Inferior parietal cortex (tissue), 1 donor: ENCODE measurements around the gene TNFAIP6.
A peak's percentile ranks its signal among the peaks of the same experiment; 100 is the strongest.

Experiments
- DNase-seq: peaks from one replicate; pipeline ENCODE4 v3.0.0-alpha.2; 2016; ENCODE audit errors: extremely low spot score

TNFAIP6 gene

DNA sequence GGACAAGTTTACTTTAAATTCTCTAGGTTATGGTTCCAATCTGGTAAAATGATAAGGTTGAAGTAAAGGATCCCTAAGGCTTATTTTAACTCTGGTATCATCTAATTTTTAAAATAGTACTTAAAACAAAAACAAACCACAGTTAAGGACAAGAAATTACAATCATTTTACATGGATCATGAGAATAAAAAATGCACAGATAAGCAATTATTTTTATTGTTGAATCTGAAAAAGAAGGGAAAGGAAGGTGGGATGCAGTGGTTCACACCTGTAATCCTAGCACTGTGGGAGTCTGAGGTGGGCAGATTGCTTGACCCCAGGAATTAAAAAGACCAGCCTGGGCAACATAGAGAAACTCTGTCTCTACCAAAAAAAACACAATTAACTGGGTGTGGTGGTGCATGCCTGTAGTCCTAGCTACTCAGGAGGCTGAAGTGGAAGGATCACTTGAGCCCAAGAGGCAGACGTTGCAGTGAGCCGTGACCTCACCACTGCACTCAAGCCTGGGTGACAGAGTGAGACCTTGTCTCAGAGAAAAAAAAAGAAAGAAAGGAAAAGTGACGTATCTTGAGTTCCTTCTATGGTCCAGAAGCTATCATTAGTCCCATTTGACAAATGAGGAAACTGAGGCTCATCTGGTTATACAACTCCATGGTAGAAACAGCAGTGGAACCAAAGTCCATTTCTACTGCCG is 2.5 kb downstream of the TNFAIP6 start:
- DNase-seq: no peak

DNA sequence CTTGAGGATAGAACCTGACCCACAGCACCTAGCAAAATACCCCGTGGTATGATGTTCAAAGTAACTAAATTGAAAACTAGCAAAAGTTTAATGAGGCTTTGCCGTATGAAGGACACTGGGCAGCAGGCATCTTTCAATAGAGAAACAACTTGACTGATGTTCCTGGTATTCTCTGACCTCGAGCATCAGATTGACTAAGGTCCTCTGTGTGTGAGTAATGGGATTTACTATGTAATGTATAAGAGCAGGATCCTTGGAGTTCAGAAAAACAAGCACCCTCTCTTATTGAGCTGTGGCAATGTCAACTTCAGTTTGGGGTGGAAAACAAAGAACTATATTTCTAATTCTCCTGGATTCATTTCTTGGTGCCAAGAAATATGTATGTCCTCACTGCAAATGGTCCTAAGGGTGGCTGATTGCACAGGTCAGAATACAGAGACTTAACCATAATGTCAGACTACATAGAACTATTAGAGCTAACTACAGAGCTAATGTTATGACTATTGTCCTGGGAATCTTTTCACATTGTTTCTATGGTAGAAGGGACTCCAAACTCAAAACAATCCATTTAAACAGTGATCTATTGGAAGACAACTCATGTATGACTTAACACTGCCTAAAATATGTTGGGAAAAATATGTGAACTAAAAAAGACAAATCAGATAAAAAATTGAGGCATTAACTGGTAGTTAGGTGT is 4.4 kb downstream of the TNFAIP6 start:
- DNase-seq: no peak

- peak; percentile 72 for DNase-seq
These were observed 6.3 kb downstream of the TNFAIP6 start for GRCh38 chr2:151363709-151364108.

DNA sequence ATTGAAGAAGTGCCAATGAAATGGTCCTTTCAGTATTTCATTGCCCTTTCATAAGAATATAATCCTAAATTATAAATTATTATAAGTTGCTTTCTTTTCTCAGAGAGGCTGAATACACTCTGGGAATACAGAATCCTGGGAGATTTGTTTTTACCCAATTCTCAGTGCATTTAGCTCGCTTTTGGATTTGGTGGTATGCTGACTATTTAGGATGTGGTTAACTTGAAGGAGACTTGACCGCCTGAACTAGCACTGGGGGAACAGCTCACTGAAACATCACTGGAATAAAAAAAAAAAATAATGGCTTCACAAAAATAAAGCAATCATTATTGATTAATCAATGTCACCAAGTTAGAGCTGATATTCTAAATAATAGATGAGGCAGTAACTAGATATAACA is 10.2 kb downstream of the TNFAIP6 start:
- DNase-seq: no peak

DNA sequence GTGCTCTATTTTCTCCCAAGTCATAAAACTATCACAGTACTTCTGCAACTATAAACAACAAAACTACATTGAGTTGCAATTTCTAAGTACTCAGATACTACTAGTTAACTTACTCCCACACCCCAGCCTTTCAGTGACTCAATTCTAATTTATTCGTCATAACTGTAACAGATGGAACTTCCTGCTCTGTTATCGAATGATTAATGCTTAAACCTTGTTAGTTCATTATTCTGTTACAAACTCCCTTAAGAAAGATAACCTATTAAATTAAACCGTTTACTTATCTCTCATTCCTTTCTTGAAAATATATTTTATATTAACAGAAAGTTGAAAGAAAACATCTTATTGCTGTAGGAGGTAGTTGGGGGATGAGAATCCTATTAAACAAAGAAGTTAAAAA is 17.0 kb downstream of the TNFAIP6 start:
- no peak for DNase-seq

GRCh38 chr2:151379169-151379568 is 21.8 kb downstream of the TNFAIP6 start:
- no peak for DNase-seq

DNA sequence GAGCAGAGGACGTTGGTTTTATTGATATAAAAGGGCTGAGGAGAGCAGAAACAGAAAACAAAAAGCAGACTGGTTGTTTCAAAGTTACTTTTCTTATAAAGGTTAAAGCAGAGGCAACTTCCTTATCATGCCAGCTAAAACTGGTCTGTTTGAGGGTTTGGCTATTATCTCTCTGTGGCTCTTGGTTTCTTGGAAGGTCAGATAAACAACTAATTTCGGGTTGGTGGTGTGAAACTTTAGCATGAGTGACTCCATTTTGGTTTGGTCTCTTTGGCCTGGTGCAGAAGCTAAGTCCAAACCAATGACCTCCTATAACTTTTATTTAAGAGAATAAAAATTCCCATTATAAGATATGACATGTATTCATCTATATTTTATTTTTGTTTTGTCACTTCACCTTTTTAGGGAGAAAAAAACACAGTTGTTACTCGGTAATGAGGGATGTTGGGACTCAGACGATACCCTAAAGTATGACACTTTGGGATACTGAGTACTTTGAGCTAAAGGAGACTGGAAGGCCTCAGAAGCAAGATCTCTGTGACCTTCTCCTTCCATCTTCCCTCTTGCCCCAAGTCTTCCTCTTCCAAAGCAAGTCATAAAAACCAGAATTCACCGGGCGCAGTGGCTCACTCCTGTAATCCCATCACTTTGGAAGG is 23.3 kb downstream of the TNFAIP6 start:
- no peak for DNase-seq

- DNase-seq: no peak
These were observed 23.9 kb downstream of the TNFAIP6 start for GRCh38 chr2:151381266-151381665.

GRCh38 chr2:151388011-151388410 is 30.6 kb downstream of the TNFAIP6 start:
- DNase-seq: no peak

DNA sequence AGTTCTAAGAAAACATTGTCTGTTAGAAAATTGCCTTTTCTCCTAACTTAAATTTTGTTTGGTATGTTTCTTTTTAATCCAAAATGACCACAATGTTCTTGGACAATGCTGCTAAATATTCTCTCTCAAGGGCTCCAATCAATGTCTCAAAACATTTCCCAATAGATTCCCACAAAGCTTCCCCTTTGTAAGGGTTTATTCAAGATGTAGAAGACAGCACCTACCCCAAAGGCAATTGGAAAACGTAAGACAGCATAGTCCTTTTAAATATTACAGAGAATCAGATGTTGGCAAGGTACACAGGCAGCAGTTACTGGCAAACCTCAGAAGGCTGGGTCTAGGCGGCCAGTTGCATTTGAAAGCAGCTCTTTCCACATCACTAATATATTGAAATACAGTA is 34.0 kb downstream of the TNFAIP6 start:
- DNase-seq: no peak

DNA sequence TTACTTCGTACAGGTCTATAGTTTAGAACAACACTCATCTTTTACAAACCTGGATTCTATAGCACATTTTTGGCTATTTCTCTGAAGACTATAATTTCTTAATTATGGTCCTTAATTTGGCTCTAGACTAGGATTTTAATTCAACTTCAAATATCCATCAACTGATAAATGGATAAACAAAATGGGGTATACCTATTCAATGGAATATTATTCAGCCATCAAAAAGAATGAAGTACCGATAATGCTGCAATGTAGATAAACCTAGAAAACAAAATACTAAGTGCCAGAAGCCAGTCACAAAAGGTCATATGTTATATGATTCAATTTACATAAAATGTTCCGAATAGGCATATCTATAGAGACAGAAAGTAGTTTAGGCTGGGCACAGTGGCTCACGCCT is 37.1 kb downstream of the TNFAIP6 start:
- no peak for DNase-seq

GRCh38 chr2:151395509-151396374 is 38.4 kb downstream of the TNFAIP6 start:
- no peak for DNase-seq

DNA sequence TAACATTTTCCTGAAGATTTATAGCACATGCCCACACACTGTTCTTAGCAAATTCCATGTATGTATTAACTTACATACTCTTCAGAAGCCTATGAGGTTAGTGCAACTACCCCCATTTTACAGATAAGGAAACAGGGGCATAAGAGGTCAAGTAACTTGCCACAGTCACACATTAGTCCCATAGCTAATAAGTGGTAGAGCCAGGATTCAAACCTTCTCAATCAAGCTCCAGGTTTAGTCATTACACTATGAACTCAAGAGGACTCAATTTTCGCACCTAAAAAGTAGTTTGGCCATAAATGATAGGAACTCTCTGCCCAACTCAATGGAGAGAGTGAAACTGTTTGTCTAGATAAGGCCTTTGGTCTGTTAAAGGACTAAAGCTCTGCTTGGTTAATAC is 42.6 kb downstream of the TNFAIP6 start:
- no peak for DNase-seq

DNA sequence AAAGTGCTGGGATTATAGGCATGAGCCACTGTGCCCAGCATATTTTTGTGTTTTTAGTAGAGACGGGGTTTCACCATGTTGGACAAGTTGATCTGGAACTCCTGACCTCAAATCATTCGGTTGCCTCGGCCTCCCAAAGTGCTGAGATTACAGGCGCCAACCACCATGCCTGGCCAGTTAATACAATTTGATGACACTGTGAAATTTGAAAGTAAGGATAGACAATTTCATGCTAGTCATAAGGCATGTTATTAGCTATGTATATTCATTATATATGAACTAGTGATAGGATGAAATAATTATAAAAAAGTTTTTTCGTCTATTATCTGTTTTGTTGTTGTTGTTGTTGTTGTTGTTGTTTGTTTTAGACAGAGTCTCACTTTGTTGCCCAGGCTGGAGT is 43.8 kb downstream of the TNFAIP6 start:
- DNase-seq: no peak

DNA sequence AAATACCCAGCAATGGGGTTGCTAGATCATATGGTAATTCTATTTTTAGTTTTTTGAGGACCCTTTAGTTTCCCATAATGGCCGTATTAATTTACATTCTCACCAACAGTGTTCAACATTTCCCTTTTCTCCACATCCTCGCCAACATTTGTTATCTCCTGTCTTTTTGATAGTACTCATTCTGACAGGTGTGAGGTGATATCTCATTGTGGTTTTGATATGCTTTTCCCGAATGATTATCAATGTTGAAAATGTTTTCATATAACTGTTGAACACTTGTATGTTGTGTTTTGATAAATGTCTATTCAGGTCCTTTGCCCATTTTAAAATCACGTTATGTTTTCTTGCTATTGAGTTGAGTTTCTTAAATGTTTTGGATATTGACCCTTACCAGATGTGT is 46.5 kb downstream of the TNFAIP6 start:
- DNase-seq: no peak

- no peak for DNase-seq
These were observed 48.0 kb downstream of the TNFAIP6 start for GRCh38 chr2:151405376-151405775.

- no peak for DNase-seq
These were observed 49.9 kb downstream of the TNFAIP6 start for GRCh38 chr2:151407281-151407680.

DNA sequence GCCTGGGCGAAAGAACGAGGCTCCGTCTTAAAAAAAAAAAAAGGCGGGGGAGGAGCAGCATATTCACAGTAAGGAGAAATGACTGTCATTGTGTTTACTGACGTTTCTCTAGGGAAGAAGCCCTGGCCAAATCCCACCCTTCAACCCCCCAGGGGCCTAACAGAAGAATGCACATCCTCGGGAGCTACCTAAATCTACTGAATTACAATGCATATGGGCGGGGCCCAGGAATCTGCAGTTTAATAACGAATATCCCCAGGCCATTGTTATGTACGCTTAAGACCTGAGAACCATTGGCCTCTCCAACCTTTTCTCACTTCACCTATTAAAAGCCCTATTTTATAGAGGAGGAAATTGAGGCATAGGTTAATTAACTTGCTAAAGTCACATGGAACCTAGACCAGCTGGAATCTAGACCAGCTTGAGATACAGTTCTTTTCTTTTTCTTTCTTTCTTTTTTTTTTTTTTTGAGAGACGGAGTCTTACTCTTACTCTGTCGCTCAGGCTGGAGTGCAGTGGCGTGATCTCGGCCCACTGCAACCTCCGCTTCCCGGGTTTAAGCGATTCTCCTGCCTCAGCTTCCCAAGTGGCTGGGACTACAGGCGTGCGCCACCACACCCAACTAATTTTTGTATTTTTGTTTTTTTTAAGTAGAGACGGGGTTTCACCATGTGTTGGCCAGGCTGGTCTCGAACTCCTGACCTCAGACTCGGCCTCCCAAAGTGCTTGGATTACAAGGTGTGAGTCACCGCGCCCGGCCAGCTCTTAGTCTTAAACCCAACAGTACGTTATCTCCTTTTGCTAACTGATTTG is 51.6 kb downstream of the TNFAIP6 start:
- no peak for DNase-seq

DNA sequence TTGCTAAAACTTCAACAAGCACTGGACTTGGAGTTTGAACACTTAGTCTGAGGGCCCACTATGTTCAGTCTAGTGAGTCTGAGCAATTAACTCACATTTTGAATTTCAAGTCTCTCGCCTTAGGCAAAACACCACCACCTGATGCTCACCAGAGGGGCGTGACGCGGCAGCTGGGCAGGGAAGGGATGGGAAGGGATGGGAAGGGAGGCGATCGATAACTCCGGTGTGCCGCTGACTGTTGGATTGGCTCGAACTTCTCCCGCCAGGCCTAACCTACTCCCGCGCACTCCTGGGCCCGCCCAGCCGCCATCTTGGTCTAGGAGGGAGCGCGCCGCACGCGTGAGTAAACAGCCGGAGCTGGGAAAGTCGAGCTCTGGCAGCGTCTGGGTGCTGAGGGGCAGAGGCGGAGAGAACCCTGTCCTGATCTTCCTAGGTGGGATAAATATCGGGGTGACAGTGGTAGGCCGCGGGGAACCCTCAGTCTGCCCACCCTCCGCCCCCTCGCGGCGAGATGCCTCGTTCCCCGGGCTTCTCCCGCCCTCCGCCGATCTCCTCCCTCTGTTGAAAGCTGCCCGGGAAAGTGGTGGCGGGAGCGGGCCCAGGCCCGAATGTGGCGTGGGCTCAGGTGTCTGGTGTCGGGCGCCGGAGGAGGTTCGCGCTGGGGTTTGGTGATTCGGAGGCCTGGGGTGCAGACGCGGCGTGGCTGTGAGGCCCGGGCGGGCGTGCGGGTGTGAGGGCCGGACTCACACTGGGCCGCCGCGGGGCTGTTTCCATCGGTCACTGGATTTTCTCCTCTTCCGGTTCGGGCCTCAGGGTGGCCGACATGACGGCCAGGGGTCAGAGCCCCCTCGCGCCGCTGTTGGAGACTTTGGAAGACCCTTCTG is 52.5 kb downstream of the TNFAIP6 start, which contains the start of gene RIF1:
Gene RIF1 (plus strand): TSS at position 302 of the 884 bp plus-strand sequence. CDS start 522 bp downstream, at position 824.
- peak; percentile 89 for DNase-seq

DNA sequence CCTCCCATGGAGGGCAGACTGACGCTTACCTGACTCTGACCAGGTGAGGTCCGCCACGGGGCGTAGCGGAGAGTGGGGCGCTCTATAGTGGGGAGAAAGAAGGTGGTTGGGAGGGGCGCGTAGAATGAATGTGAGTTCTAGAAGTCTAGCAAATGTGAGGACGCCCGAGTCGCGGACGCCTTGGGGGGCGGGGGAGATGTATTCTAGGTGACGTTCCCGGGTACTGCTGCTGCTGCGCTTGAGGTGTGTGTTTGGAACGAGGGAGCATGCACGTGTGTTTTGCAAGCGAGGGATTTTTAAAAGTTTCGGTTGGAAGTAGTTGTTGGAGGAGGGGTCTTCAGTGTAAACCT is 53.1 kb downstream of the TNFAIP6 start:
- no peak for DNase-seq
